ENCODE measurements around the gene INO80E.

INO80E gene

DNA sequence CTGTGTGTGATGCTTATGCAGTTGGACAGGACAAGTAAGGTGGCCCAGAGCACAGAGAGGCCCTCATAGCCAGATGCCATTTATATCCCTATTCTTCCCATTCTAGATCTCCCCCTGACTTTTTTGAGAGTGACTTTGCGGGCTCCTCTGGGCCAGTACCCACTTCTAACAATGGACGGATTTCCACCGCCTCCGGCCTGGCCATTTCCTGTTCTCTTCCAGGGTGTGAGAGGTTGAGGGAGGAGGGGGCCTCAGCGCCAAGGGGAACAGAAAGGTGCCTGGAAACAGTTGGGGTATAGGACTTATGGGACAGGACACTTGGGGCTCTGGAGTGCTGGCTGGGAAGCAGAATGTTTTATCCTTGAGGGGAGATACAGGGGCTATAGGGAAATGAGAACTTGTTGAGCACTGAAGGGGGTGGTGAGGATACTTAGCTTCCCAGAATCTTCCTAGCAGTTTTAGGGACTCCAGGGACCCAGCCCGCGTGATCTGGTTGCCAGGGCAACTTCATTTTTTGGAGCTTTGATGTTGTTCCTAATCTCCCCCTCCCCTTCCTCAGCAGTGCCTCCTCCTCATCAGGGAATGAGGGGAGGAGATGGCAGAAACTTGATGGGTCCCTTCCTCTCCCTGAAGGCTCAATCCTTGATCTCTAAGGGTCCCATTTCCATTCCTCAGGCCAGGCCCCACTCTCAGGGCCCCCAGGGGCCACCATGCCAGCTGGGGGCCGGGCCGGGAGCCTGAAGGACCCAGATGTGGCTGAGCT is 18.8 kb upstream of the INO80E start:
- DNase-seq = no peak

DNA sequence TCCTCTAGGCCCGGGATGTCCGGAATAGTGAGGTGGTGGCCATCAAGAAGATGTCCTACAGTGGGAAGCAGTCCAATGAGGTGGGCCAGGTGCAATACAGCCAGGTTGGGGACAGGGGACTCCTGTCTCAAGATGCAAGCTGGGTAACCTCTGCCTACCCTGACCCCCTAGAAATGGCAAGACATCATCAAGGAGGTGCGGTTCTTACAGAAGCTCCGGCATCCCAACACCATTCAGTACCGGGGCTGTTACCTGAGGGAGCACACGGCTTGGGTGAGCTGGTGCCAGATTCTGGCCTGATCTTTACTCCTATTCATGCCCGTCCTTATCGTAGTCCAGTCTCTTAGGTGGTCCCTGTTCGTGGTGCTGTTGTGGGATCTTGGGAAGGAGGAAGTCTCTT is 18.0 kb upstream of the INO80E start:
- DNase-seq = no peak

DNA sequence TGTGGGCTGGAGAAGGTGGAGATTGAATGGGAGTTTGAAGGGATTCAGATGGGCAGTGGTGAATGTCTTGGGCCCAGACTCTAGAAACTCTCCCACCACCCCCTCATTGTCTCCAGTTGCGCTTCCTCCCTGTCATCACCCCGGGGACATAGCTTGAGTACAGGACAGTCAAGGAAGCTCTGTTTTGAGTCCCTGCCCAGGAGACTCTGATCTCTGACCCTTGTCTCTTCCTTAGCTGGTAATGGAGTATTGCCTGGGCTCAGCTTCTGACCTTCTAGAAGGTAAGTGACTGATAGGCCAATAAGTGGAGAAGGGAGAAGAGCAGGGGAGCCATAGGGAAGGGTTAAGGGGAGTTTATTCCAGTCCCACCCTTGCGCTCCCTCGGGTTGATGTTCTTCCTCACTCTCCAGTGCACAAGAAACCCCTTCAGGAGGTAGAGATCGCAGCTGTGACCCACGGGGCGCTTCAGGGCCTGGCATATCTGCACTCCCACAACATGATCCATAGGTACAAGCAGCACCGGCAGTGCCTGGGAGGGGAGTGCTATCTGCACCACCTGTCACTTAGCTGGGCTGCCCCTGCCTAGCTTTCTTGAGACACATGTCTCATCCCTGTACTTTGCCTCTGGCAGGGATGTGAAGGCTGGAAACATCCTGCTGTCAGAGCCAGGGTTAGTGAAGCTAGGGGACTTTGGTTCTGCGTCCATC is 17.3 kb upstream of the INO80E start:
- no peak for DNase-seq

DNA sequence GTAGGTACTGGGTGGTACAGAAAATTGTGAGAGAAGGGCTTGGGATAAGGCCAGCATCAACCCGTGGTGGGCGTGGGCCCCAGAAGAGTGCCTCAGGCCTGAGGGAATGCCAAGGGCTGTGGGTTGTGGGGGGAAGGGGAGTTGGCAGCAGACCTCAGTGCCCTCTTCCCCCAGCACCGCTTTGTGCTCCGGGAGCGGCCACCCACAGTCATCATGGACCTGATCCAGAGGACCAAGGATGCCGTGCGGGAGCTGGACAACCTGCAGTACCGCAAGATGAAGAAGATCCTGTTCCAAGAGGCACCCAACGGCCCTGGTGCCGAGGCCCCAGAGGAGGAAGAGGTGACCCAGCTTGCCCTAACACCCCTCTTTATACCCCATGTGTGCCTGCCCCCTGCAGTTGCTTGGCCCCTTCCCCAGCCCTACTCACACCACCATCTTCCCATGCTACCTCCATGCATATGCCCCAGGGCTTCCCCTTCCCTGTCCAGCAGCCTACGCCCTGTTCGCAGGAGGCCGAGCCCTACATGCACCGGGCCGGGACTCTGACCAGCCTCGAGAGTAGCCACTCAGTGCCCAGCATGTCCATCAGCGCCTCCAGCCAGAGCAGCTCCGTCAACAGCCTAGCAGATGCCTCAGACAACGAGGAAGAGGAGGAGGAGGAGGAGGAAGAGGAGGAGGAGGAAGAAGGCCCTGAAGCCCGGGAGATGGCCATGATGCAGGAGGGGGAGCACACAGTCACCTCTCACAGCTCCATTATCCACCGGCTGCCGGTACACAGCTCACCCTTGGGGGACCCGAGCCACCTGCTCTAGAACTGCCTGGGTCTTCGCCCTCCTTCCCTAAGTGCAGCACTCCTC is 13.3 kb upstream of the INO80E start:
- no peak for DNase-seq

DNA sequence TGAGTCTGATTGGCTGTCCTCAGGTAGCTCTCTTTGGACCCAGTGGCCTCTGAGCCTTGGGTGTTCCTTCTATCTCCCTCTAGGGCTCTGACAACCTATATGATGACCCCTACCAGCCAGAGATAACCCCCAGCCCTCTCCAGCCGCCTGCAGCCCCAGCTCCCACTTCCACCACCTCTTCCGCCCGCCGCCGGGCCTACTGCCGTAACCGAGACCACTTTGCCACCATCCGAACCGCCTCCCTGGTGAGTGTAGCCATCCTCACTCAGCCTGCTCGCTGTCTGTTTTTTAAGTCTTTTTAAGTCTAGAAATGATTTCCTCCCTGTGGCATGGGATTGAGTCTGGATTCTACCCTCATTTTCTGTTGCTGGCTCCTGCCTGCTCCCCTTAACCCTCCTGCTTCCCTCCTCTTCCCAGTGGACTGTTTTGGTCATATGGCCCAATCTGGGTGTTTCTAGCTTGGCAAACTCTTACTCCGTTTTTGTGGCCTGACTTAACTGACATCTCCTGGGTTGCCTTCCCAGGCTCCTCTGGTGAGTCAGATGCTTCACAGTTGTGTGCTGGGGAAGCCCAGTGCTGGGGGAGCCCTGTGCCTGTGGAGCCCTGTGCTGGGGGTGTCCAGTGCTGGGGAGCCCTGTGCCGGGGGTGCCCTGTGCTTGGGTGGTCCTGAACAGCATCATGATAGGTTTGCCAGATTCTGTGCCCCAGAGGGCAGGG is 12.5 kb upstream of the INO80E start:
- no peak for DNase-seq

DNA sequence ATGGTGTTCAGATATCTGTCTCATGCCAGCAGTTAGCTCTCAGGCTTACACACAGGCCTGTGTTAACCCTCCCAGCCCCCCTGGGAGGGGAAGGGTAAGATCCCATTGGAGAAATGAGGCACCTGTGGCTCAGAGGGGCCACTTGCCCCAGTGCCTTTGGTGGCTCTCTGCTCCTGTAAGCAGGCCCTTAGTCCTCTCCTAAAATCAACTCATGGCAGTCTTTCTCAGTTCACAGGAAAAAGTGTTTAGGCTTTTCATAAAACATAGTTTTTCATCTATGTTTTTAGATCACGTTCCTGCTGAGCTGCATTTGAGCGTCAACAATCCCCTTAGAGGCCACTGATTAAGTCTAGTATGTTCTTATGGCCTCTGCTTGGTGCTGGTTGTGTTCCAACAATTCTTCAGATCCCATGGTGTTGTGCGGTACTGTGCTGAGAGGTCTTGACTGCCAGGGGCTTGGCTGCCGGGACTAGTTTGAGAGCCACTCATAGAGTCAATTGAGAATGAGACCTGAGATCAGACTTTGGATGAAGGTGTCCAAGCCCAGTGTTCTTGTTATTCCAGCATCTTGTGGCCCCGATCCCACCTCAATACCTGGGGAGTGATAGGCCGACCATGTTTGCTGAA is 11.8 kb upstream of the INO80E start:
- no peak for DNase-seq

DNA sequence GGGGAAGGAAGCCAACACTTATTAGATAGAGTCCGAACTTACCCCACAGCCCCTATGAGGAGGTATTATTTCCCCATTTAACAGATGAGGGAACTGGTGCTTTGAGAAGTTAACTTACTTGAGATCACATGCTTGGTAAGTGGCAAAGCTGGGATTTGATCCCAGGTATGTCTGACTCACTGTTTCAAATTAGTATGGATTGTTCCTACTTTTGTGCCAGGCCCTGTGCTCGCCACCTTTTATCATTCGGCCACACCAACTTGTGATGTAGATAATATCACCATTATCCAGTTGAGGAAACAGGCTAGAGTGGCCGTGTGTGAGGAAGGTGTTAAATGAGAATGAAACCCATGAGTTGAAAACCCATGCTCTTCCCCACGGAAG is 11.3 kb upstream of the INO80E start:
- no peak for DNase-seq

DNA sequence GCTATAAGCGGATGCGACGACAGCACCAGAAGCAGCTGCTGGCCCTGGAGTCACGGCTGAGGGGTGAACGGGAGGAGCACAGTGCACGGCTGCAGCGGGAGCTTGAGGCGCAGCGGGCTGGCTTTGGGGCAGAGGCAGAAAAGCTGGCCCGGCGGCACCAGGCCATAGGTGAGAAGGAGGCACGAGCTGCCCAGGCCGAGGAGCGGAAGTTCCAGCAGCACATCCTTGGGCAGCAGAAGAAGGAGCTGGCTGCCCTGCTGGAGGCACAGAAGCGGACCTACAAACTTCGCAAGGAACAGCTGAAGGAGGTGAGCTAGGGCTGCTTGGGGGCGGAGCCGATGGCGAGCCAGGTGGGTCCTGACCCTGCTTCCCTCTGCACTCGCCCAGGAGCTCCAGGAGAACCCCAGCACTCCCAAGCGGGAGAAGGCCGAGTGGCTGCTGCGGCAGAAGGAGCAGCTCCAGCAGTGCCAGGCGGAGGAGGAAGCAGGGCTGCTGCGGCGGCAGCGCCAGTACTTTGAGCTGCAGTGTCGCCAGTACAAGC is 10.7 kb upstream of the INO80E start:
- no peak for DNase-seq

DNA sequence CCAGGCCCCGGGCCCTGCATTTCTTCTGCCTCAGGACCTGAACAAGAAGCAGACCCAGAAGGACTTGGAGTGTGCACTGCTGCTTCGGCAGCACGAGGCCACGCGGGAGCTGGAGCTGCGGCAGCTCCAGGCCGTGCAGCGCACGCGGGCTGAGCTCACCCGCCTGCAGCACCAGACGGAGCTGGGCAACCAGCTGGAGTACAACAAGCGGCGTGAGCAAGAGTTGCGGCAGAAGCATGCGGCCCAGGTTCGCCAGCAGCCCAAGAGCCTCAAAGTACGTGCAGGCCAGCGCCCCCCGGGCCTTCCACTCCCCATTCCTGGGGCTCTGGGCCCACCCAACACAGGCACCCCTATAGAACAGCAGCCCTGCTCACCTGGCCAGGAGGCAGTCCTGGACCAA is 9.8 kb upstream of the INO80E start:
- DNase-seq = no peak

DNA sequence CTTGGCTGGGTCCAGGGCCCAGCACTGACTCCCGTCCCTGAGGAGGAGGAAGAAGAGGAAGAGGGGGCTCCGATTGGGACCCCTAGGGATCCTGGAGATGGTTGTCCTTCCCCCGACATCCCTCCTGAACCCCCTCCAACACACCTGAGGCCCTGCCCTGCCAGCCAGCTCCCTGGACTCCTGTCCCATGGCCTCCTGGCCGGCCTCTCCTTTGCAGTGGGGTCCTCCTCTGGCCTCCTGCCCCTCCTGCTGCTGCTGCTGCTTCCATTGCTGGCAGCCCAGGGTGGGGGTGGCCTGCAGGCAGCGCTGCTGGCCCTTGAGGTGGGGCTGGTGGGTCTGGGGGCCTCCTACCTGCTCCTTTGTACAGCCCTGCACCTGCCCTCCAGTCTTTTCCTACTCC is 9.1 kb upstream of the INO80E start:
- no peak for DNase-seq

DNA sequence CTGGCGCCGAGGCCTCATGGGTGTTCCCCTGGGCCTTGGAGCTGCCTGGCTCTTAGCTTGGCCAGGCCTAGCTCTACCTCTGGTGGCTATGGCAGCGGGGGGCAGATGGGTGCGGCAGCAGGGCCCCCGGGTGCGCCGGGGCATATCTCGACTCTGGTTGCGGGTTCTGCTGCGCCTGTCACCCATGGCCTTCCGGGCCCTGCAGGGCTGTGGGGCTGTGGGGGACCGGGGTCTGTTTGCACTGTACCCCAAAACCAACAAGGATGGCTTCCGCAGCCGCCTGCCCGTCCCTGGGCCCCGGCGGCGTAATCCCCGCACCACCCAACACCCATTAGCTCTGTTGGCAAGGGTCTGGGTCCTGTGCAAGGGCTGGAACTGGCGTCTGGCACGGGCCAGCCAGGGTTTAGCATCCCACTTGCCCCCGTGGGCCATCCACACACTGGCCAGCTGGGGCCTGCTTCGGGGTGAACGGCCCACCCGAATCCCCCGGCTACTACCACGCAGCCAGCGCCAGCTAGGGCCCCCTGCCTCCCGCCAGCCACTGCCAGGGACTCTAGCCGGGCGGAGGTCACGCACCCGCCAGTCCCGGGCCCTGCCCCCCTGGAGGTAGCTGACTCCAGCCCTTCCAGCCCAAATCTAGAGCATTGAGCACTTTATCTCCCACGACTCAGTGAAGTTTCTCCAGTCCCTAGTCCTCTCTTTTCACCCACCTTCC is 8.5 kb upstream of the INO80E start:
- no peak for DNase-seq

DNA sequence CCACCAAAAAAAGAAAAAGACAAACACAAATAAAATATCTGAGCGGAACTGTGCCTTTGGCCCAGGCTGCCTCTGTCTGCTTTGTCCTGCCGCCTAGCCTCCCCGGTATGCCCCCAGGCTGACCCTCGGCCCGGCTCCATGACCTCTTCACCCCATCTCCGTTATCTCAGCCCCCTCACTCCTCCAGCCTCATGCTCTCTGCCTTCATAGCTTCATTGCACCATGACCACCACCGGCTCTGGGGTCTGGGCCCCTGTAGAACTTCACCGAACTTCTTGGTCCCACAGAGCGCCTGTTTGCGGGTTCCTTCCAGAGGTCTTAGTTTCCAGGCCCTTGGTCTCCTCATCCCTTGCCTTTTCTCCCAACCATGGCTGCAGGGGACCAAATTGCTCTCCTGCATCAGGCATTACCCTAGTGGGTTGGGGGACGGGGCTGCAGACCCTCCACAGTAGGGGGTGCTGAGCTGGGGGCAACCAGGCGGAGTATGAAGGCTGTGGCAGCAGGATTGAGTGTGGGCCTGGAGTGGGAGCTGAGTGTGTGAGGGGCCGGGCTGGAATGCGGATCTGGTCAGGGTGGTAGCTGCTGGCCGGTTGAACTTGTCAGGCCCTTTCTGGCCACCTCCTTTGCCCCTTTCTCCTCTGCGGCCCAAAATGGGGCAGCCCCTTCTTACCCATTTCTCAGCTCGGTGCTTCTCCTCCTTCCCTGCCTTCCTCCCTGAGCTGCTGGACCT is 7.5 kb upstream of the INO80E start:
- DNase-seq = no peak

DNA sequence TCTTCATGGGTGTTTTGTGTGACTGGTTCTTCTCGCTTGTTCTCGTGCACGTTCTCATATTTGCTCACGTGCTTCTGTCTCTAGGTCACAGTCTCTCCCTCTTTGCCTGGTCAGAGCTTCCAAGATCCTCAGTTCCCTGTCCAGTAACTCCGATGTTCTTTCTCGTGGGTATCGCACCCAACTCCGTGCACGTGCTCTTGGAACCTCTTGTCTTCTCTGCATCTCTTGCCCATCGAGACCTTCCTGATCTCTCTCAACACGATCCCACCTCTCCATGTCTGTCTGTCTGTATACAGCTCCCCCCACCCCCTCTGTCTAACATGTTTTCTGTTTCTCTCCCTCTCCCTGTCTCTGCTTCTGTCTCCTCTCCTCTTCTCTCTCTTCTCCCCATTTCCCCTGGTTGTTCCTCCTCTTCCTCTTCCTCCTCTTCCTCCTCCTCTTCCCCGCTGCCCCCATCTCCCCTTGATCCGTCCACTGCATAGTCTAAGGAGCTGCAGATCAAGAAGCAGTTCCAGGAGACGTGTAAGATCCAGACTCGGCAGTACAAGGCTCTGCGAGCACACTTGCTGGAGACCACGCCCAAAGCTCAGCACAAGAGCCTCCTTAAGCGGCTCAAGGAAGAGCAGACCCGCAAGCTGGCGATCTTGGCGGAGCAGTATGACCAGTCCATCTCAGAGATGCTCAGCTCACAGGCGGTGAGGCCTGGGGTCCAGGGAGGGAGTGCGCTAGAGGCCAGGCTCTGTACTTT is 6.8 kb upstream of the INO80E start:
- DNase-seq = no peak

DNA sequence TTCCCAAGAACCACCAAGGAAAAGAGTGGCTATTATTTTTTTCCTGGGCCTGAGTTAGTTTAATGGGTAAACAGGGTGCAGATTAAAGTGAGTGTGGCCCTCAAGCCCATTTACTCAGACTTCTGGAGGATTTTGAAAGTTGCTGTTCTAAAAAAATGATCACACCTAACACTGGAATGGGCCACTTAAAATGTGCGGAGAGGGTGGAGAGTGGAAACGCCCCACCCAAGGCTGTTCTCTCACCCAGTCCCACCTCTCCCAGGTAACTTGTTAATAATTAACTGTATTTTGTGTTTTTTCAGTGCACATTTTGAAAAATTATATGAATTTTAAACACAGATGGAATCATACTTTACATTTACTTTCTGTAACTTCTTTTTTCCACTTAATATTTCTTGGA is 6.0 kb upstream of the INO80E start:
- DNase-seq = no peak

DNA sequence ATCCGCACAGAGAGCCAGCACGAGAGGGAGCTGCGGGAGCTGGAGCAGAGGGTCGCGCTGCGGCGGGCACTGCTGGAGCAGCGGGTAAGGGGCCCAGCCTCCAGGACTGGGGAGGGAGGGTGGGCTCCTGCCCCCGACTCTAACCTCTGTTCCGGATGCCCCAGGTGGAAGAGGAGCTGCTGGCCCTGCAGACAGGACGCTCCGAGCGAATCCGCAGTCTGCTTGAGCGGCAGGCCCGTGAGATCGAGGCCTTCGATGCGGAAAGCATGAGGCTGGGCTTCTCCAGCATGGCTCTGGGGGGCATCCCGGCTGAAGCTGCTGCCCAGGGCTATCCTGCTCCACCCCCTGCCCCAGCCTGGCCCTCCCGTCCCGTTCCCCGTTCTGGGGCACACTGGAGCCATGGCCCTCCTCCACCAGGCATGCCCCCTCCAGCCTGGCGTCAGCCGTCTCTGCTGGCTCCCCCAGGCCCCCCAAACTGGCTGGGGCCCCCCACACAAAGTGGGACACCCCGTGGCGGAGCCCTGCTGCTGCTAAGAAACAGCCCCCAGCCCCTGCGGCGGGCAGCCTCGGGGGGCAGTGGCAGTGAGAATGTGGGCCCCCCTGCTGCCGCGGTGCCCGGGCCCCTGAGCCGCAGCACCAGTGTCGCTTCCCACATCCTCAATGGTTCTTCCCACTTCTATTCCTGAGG is 5.0 kb upstream of the INO80E start:
- no peak for DNase-seq

DNA sequence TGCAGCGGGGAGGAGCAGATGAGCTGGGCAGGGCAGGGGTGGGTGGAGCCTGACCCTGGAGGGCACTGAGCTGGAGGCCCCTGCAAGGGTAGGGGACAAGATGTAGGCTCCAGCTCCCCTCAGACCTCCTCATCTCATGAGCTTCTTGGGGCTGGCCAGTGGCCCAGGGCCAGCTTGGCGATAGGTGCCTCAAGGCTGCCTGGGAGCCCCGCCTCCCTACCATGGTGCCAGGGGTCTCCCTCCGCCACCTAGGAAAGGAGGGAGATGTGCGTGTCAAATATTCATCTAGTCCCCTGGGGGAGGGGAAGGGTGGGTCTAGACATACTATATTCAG is 4.5 kb upstream of the INO80E start:
- no peak for DNase-seq

DNA sequence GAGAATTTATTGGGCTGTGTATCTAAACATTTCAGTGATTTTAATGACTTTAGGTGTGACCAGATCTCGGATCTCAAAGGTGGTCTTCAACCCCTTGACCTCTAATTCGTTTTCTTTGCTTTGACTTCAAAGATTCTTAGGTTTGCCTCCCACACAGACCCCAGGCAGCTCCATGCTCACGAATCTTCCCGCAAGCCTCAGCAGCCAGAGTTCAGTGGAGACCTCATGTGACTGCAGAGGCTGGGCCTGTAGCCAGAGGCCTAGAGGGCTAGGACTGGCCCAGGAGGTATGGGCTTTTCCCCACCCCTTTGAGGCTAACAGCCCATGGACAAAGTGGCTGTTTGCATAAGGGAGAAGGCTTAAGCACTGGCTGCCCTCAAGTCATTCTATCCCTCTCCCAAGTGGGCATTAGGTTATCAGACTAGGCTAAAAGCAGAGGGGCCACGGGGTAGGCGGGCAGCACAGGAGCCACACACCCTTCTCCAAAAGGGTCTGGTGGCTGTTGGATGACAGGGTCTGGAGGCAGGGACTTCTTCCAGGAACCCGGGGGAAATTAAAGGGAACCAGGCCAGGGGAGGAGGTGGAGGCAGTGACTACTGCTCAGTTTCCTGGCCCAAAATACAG is 3.6 kb upstream of the INO80E start:
- DNase-seq = no peak

DNA sequence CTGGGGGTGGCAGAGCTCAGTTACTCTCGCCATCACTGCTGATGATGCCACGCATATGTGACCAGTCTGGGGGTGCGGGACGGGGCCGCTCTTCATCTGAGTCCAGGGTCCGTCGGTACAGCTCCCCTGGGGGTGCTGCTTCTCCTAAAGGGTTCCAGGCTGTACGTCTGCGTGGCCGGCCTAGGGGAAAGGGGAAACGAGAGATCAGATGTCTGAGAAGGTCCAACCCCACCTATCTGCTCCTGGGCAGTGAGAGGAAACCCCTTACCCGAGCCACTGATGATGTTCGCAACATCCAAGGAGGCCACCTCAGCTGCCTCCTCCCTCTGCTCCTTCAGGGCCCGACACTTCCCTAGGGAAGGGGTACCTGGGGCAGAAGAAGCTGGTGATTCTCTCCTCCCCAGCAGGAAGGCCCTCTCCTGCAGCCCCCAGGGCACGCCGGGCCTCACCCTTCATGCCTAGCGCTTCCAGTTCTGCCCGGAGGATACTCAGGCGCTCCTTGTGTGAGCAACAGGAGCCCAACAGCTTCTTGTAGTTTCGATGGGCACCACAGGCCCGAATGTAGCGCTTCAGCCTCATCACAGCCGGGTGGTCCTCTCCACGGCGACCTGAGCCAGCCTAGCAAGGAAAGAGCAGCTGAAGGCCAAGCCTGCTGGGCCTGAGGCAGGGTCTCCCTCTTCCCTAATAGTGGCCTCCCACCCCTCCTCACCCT is 2.7 kb upstream of the INO80E start:
- no peak for DNase-seq

All from GOT3 (cell line).